Heart left ventricle (tissue), 16 donors: Measurements from ENCODE around the gene CTRB1. TPM values are rescaled to one million over a fixed set of nuclear protein-coding genes. Genes with fewer than 3 reads are reported as not detected.

ENCODE experiments used
- ATAC-seq, 4 donors: fragments of 200-7000 bp; cut with Tn5 transposase; one replicate each; pipeline ENCODE4 v1.9.1; 2020 to 2022; ENCODE audit warnings: moderate library complexity in 4 of 4, mild to moderate bottlenecking in 3 of 4, moderate number of reproducible peaks in 1 of 4
- DNase-seq, 5 donors: peaks; one replicate each; pipeline ENCODE4 v3.0.0-alpha.2; 2020
- H3K27ac ChIP-seq, 12 donors: fragments of 200-600 bp; sonication (generic) in 4 of 12; one replicate each; pipeline versions ENCODE4 v1.5.0 to v1.8.0; 2016 to 2022; ENCODE audit warnings: mild to moderate bottlenecking in 2 of 12
- H3K27me3 ChIP-seq, 9 donors: fragments of 200-600 bp; sonication (generic) in 2 of 9; one replicate each; pipeline versions ENCODE4 v1.5.1 to v1.8.0; 2016 to 2022; ENCODE audit warnings: mild to moderate bottlenecking in 3 of 9
- H3K36me3 ChIP-seq, 9 donors: fragments of 200-600 bp; sonication (generic) in 2 of 9; one replicate each; pipeline versions ENCODE4 v1.5.0 to v1.8.0; 2018 to 2022; ENCODE audit warnings: mild to moderate bottlenecking in 2 of 9
- H3K4me1 ChIP-seq, 12 donors: fragments of 200-600 bp; sonication (generic) in 4 of 12; one replicate each; pipeline versions ENCODE4 v1.5.0 to v1.8.0; 2016 to 2022; ENCODE audit warnings: mild to moderate bottlenecking in 3 of 12
- H3K4me3 ChIP-seq, 12 donors: fragments of 200-600 bp; sonication (generic) in 4 of 12; one replicate each; pipeline versions ENCODE4 v1.5.0 to v1.8.0; 2017 to 2022; ENCODE audit warnings: mild to moderate bottlenecking in 9 of 12, moderate library complexity in 4 of 12
- H3K9me3 ChIP-seq, 12 donors: fragments of 200-600 bp; sonication (generic) in 4 of 12; one replicate each; pipeline versions ENCODE4 v1.5.0 to v1.8.0; 2016 to 2022; ENCODE audit warnings: mild to moderate bottlenecking in 1 of 12
- CTCF ChIP-seq, 12 donors: fragments of 200-600 bp; sonication (generic) in 4 of 12; IDR thresholded peaks; one replicate each; pipeline versions ENCODE4 v1.5.0 to v1.8.0; 2018 to 2022; ENCODE audit warnings: antibody characterized with exemption in 12 of 12, mild to moderate bottlenecking in 5 of 12
- POLR2A ChIP-seq, 2 donors: fragments of 450-650 bp; IDR thresholded peaks; one replicate each; pipeline ENCODE4 v1.6.1; 2017; ENCODE audit warnings: antibody characterized with exemption in 2 of 2, mild to moderate bottlenecking in 2 of 2, moderate library complexity in 2 of 2
- WGBS, 4 donors: extraction: QIAGEN DNeasy Blood & Tissue Kit in 2 of 4; methylation state at CpG; one replicate each; pipeline versions ENCODE4 v1.1.5 to v1.1.7; 2013 to 2018; 5-methylcytosine and 5-hydroxymethylcytosine counted together
- intact Hi-C, 10 donors: fragments of 100-400 bp; cut with DNase I; formaldehyde crosslinking; loops; one replicate each; pipeline versions ENCODE4 v1.11.1 to v1.14.2; 2022
- polyA plus RNA-seq, 2 donors: library from polyadenylated mRNA; stranded (reverse); fragments of 200-250 nt; gene quantifications; one replicate each; pipeline ENCODE4 v1.2.3, GENCODE V29; 2013
- total RNA-seq, 9 donors: library from RNA; depleted of rRNA in 2 of 9; stranded (reverse); fragments of >200 nt in 2 of 9; fragmentation: NEBNext Ultra II Directional in 3 of 9; extraction: Animal tissue kit (Norgen Biotek cat#: 25700) in 3 of 9; gene quantifications; one replicate each; pipeline versions ENCODE4 v1.1.0 to v1.2.4, GENCODE V29; 2016 to 2023
- donor health status: ischemic (EF 13 %, LVEDD 7.1; RV severe dilation, severe dysfunction).
- donor health status: healthy with polysubstance abuse.
- donor health status: DM: no; HTN: yes; CAD: no.
- donor health status: DM: no; HTN: no; CAD: no.
- donor health status: ischemic (EF 25% LVEDD 6.9; RV normal size, moderate dysfunction).
- donor health status: ischemic (EF 25% LVEDD 5.7; RV mildly dilated, moderate dysfunction).
- donor health status: healthy.
- donor health status: DM: yes; HTN: yes; CAD: no.
- donor health status: ischemic (EF 35%, LVEDD 5.7; RV mildly dilated, moderate dysfunction).
- donor health status: nonischemic (EF 11% LVEDD 7.7; RV severe dilation, severe dysfunction).
- donor health status: DM: yes; HTN: yes; CAD: no.
- donor health status: PGD.
- donor health status: ischemic (EF 29% LVEDD 5.4; RV normal size, mild dysfunction).
- donor health status: nonischemic (EF 23%, LVEDD 6.1; RV moderate dilation, normal function).

Gene CTRB1
- total and polyA plus RNA-seq, 11 donors = 0.64 to 3.7 (median 2.5) TPM; not detected in 5

GRCh38 chr16:75262104-75262799 is 43.5 kb downstream of the CTRB1 start:
- Histone ChIP-seq H3K9me3 (no peaks in the 10 kb centered on the region), H3K27ac (peak overlapping the region in 10 of 12 donors; percentile 31 to 99 (median 96)), H3K4me3 (peak overlapping the region in 3 of 12 donors; percentile 4 to 10 (median 7)), H3K4me1 (peaks cover 36 to 88% (median 69%) of the 10 kb centered on the region in 12 donors), H3K36me3 (peaks cover 0 to 5% (median 0%) of the 10 kb centered on the region in 9 donors), H3K27me3 (peaks cover 0 to 50% (median 0%) of the 10 kb centered on the region in 9 donors)
- 44 to 64% (median 56%) methylated on average over 13 to 14 of the region's 14 CpGs for WGBS, 4 donors
- no peak for ATAC-seq
- no peak for TF ChIP-seq CTCF (IDR thresholded peaks at IDR 0.05)
- TF ChIP-seq POLR2A (IDR thresholded peaks at IDR 0.05) = no peak
- intact Hi-C loops = loop anchor here in 2 of 10 donors (5.0 kb wide), 1 partner anchor 45 kb away; no protein-coding TSS in a partner anchor
- peak in 4 of 5 donors; percentile 35 to 70 (median 54) for DNase-seq

- no peak for ATAC-seq
- no peak for DNase-seq
- Histone ChIP-seq H3K9me3 (no peaks in the 10 kb centered on the region), H3K27ac (peak overlapping the region in 10 of 12 donors; percentile 92 to 99 (median 97)), H3K4me1 (peaks cover 33 to 88% (median 65%) of the 10 kb centered on the region in 12 donors), H3K4me3 (peak overlapping the region in 4 of 12 donors; percentile 4 to 100 (median 42)), H3K27me3 (peaks cover 0 to 52% (median 0%) of the 10 kb centered on the region in 9 donors), H3K36me3 (peaks cover 0 to 5% (median 0%) of the 10 kb centered on the region in 9 donors)
- no peak for TF ChIP-seq CTCF (IDR thresholded peaks at IDR 0.05)
- intact Hi-C loops = loop anchor here in 3 of 10 donors (1.0 to 5.0 kb wide), 2 partner anchors 10 to 45 kb away; no protein-coding TSS in a partner anchor
- 54 to 71% (median 63%) methylated on average over 2 to 5 of the region's 5 CpGs for whole genome bisulfite sequencing, 4 donors
Measured at GRCh38 chr16:75262800-75263127, 44.0 kb downstream of the CTRB1 start.

GRCh38 chr16:75263291-75263962 is 44.6 kb downstream of the CTRB1 start:
- Histone ChIP-seq H3K36me3 (peaks cover 0 to 5% (median 0%) of the 10 kb centered on the region in 9 donors), H3K4me1 (peaks cover 27 to 88% (median 60%) of the 10 kb centered on the region in 12 donors), H3K27me3 (peaks cover 0 to 56% (median 0%) of the 10 kb centered on the region in 9 donors), H3K4me3 (peak overlapping the region in 10 of 12 donors; percentile 76 to 100 (median 98)), H3K27ac (peak overlapping the region; percentile 28 to 99 (median 96)), H3K9me3 (no peaks in the 10 kb centered on the region)
- peak in 3 of 5 donors; percentile 12 to 55 (median 37) for DNase-seq
- intact Hi-C loops = loop anchor here in 3 of 10 donors (1.0 to 5.0 kb wide), 2 partner anchors 11 to 44 kb away; no protein-coding TSS in a partner anchor
- no peak for ATAC-seq
- WGBS, 4 donors = 49 to 59% (median 54%) methylated on average over 9 to 14 of the region's 14 CpGs
- no peak for TF ChIP-seq POLR2A (IDR thresholded peaks at IDR 0.05)
- TF ChIP-seq CTCF (IDR thresholded peaks at IDR 0.05) = no peak
